PC-9 (cell line): Measurements from ENCODE around the gene SOX10. TPM values are rescaled to one million over a fixed set of nuclear protein-coding genes. Genes with fewer than 3 reads are reported as not detected.

Experiments
- BruUV-seq: library from RNA; stranded (reverse); fragments of 400-500 nt; replicated peaks from 2 replicates; lab custom pipeline; 2021; lab: Mats Ljungman, UMichigan
- CTCF ChIA-PET: fragments of 300-600 bp; sonication (Branson Sonifier 250); formaldehyde crosslinking; loops from one replicate; lab custom pipeline; 2022; ENCODE audit warnings: antibody characterized with exemption; lab: Charles Lee
- POLR2A ChIA-PET: fragments of 300-600 bp; sonication (Branson Sonifier 250); formaldehyde crosslinking; loops from one replicate; lab custom pipeline; 2022; ENCODE audit warnings: antibody characterized with exemption; ENCODE audit not compliant: unreplicated experiment; lab: Charles Lee
- DNase-seq, 2 experiments: peaks; one replicate each; pipeline versions ENCODE4 v3.0.0 to v3.0.0-alpha.2; 2015 to 2022; ENCODE audit warnings: mixed read lengths in 1 of 2
- H2AFZ ChIP-seq: fragments of 200-600 bp; sonication (generic); 2 replicates; pipeline ENCODE4 v1.8.1; 2017; ENCODE audit warnings: antibody characterized with exemption
- H3F3A ChIP-seq: fragments of 200-600 bp; sonication (generic); 2 replicates; pipeline ENCODE4 v1.8.1; 2017; ENCODE audit warnings: antibody characterized with exemption, mild to moderate bottlenecking, low read depth; ENCODE audit not compliant: insufficient read depth
- H3K27ac ChIP-seq: fragments of 200-600 bp; sonication (generic); 2 replicates; pipeline ENCODE4 v1.6.1; 2016; ENCODE audit warnings: mixed run types
- H3K27me3 ChIP-seq: fragments of 200-600 bp; sonication (generic); 2 replicates; pipeline ENCODE4 v1.6.1; 2016; ENCODE audit warnings: low read depth, mixed run types; ENCODE audit not compliant: insufficient read depth
- H3K36me3 ChIP-seq: fragments of 200-600 bp; sonication (generic); 2 replicates; pipeline ENCODE4 v1.6.1; 2016; ENCODE audit warnings: low read depth, mixed run types
- H3K4me1 ChIP-seq: fragments of 200-600 bp; sonication (generic); replicated peaks from 2 replicates; pipeline ENCODE4 v1.6.1; 2016; ENCODE audit warnings: mixed run types; ENCODE audit not compliant: insufficient read depth
- H3K4me2 ChIP-seq: fragments of 200-600 bp; sonication (generic); 2 replicates; pipeline ENCODE4 v1.6.1; 2017; ENCODE audit warnings: mixed run types
- H3K4me3 ChIP-seq: fragments of 200-600 bp; sonication (generic); 2 replicates; pipeline ENCODE4 v1.6.1; 2016; ENCODE audit warnings: mixed run types
- H3K79me2 ChIP-seq: fragments of 200-600 bp; sonication (generic); 2 replicates; pipeline ENCODE4 v1.6.1; 2017; ENCODE audit warnings: low read depth, mixed run types
- H3K9me2 ChIP-seq: fragments of 200-600 bp; sonication (generic); 2 replicates; pipeline ENCODE4 v1.8.1; 2017; ENCODE audit warnings: mild to moderate bottlenecking; ENCODE audit not compliant: insufficient read depth
- H3K9me3 ChIP-seq: fragments of 200-600 bp; sonication (generic); 2 replicates; pipeline ENCODE4 v1.8.1; 2016; ENCODE audit warnings: low read depth; ENCODE audit not compliant: insufficient read depth
- H4K20me1 ChIP-seq: fragments of 200-600 bp; sonication (generic); 2 replicates; pipeline ENCODE4 v1.8.1; 2017; ENCODE audit not compliant: insufficient read depth
- CTCF ChIP-seq: fragments of 200-600 bp; sonication (generic); conservative IDR thresholded peaks from 2 replicates; pipeline ENCODE4 v1.6.1; 2017; ENCODE audit warnings: mixed run types, antibody characterized with exemption, mild to moderate bottlenecking, moderate library complexity
- EZH2 ChIP-seq: fragments of 200-600 bp; sonication (generic); IDR thresholded peaks from 2 replicates; pipeline ENCODE4 v1.8.0; 2017; ENCODE audit warnings: antibody characterized with exemption, low read depth
- intact Hi-C: fragments of 100-400 bp; cut with micrococcal nuclease; formaldehyde crosslinking; loops from one replicate; pipeline ENCODE4 v1.10.0; 2022; ENCODE audit not compliant: unreplicated experiment
- total RNA-seq: library from RNA; stranded (reverse); gene quantifications from 2 replicates; pipeline ENCODE4 v1.2.3, GENCODE V29; 2021

The SOX10 gene
- total RNA-seq, 1 experiment from 2014 or later, result not detected

- Histone ChIP-seq H3K4me1 (peaks cover 13% of the 10 kb centered on the region), H3K9me3 (no peaks in the 10 kb centered on the region), H4K20me1 (no peaks in the 10 kb centered on the region), H3K27me3 (peaks cover 10% of the 10 kb centered on the region; the same call in 1 of the 2 replicates), H3K9me2 (no peaks in the 10 kb centered on the region), H3F3A (no peaks in the 10 kb centered on the region), H3K27ac (no peak overlapping the region), H3K79me2 (no peaks in the 10 kb centered on the region), H3K36me3 (no peaks in the 10 kb centered on the region), H2AFZ (no peak overlapping the region), H3K4me3 (no peak overlapping the region), H3K4me2 (no peak overlapping the region)
- no TSS peak for BruUV-seq
- TF ChIP-seq CTCF (no peak), EZH2 (no peak)
- CTCF ChIA-PET, result interaction anchor here (0.6 to 0.7 kb wide), 2 partner anchors 10 to 99 kb away, joined by 3 read pairs; no protein-coding TSS in a partner anchor
- DNase-seq, result no peak
- intact Hi-C loops, result no loop called here
- POLR2A ChIA-PET, result no interaction called here
These were observed 48.5 kb upstream of the SOX10 start for GRCh38 chr22:38032681-38033521.

- DNase-seq, result no peak
- TF ChIP-seq EZH2 (no peak), CTCF (no peak)
- no TSS peak for BruUV-seq
- H3K9me3 ChIP-seq, result no peaks in the 10 kb centered on the region
- POLR2A ChIA-PET, result no interaction called here
- intact Hi-C loops, result no loop called here
- H2AFZ ChIP-seq, result no peak overlapping the region
- no peak overlapping the region for H3K27ac ChIP-seq
- no peaks in the 10 kb centered on the region for H3K36me3 ChIP-seq
- CTCF ChIA-PET, result interaction anchor here (1.5 kb wide), 1 partner anchor 21 kb away, joined by 3 read pairs; no protein-coding TSS in a partner anchor
- no peaks in the 10 kb centered on the region for H3K79me2 ChIP-seq
- no peak overlapping the region for H3K4me3 ChIP-seq
- no peaks in the 10 kb centered on the region for H3F3A ChIP-seq
- no peaks in the 10 kb centered on the region for H4K20me1 ChIP-seq
- peaks cover 10% of the 10 kb centered on the region; the same call in 1 of the 2 replicates for H3K27me3 ChIP-seq
- no peaks in the 10 kb centered on the region for H3K9me2 ChIP-seq
- H3K4me2 ChIP-seq, result no peak overlapping the region
- H3K4me1 ChIP-seq, result peaks cover 13% of the 10 kb centered on the region
These were observed 47.1 kb upstream of the SOX10 start for GRCh38 chr22:38031491-38031890.

GRCh38 chr22:38030311-38031133 is 46.2 kb upstream of the SOX10 start:
- DNase-seq, result no peak
- H3K9me2 ChIP-seq, result no peaks in the 10 kb centered on the region
- H3K27me3 ChIP-seq, result peaks cover 17% of the 10 kb centered on the region; the same call in 1 of the 2 replicates
- no TSS peak for BruUV-seq
- no peak overlapping the region for H3K4me2 ChIP-seq
- TF ChIP-seq EZH2 (no peak), CTCF (no peak)
- H2AFZ ChIP-seq, result no peak overlapping the region
- CTCF ChIA-PET, result interaction anchor here (0.5 kb wide), 1 partner anchor 86 kb away, joined by 3 read pairs; no protein-coding TSS in a partner anchor
- intact Hi-C loops, result no loop called here
- H3K4me1 ChIP-seq, result peaks cover 13% of the 10 kb centered on the region
- no peaks in the 10 kb centered on the region for H4K20me1 ChIP-seq
- no peaks in the 10 kb centered on the region for H3K79me2 ChIP-seq
- POLR2A ChIA-PET, result no interaction called here
- no peaks in the 10 kb centered on the region for H3K36me3 ChIP-seq
- no peaks in the 10 kb centered on the region for H3K9me3 ChIP-seq
- H3K4me3 ChIP-seq, result no peak overlapping the region
- no peak overlapping the region for H3K27ac ChIP-seq
- no peaks in the 10 kb centered on the region for H3F3A ChIP-seq
